BLaER1 treated with 17β-estradiol and CSF1 and Interleukin-3, amounts not matched to agents 10 nM and 100 nM (cell line): ENCODE data around the gene SLC6A3.
A peak's percentile ranks its signal among the peaks of the same experiment; 100 is the strongest.

Experiments used
- H3K27ac ChIP-seq, 11 experiments: shearing (Covaris generic); formaldehyde crosslinking; 2 replicates each; pipeline ENCODE4 v1.8.1; 2022
- H3K27me3 ChIP-seq, 11 experiments: shearing (Covaris generic); formaldehyde crosslinking; 2 replicates each; pipeline ENCODE4 v1.8.1; 2022
- H3K36me3 ChIP-seq, 11 experiments: shearing (Covaris generic); formaldehyde crosslinking; 2 replicates each; pipeline ENCODE4 v1.8.1; 2022
- H3K4me1 ChIP-seq, 10 experiments: shearing (Covaris generic); formaldehyde crosslinking; 2 replicates each; pipeline ENCODE4 v1.8.1; 2022
- H3K4me2 ChIP-seq, 11 experiments: shearing (Covaris generic); formaldehyde crosslinking; 2 replicates each; pipeline ENCODE4 v1.8.1; 2022
- H3K4me3 ChIP-seq, 10 experiments: shearing (Covaris generic); formaldehyde crosslinking; 2 replicates each; pipeline ENCODE4 v1.8.1; 2022
- H3K9ac ChIP-seq, 11 experiments: shearing (Covaris generic); formaldehyde crosslinking; 2 replicates each; pipeline ENCODE4 v1.8.1; 2022
- H3K9me3 ChIP-seq, 11 experiments: shearing (Covaris generic); formaldehyde crosslinking; replicated peaks in 1 of 11; 2 replicates each; pipeline ENCODE4 v1.8.1; 2022
- H4K20me1 ChIP-seq, 11 experiments: shearing (Covaris generic); formaldehyde crosslinking; 2 replicates each; pipeline ENCODE4 v1.8.1; 2022
- Cebpa-rat ChIP-seq, 11 experiments: shearing (Covaris generic); IDR thresholded peaks; 2 replicates each; pipeline ENCODE4 v1.8.1; 2022

Gene SLC6A3

GRCh38 chr5:1420211-1421195, 24.7 kb downstream of the SLC6A3 start:
- Histone ChIP-seq H3K36me3 (no peaks in the 10 kb centered on the region), H3K4me3 (peak overlapping the region in 1 of 10 experiments; percentile 29; a peak in 2 of 20 replicates), H3K27me3 (no peaks in the 10 kb centered on the region), H3K9me3 (peaks cover 0 to 36% (median 20%) of the 10 kb centered on the region in 11 experiments; a peak in 18 of 22 replicates), H3K27ac (no peak overlapping the region), H3K4me2 (peak overlapping the region in 9 of 11 experiments; percentile 15 to 93 (median 77); a peak in 17 of 22 replicates), H3K9ac (peak overlapping the region in 2 of 11 experiments; percentile 14 to 29; a peak in 1 of 22 replicates), H4K20me1 (0 out of 22 replicates have a peak, but pooled peaks cover 0 to 5% (median 0%) of the 10 kb centered on the region in 11 experiments), H3K4me1 (peaks cover 0 to 49% (median 33%) of the 10 kb centered on the region in 10 experiments; a peak in 15 of 20 replicates)
- TF ChIP-seq Cebpa-rat (IDR thresholded peaks at IDR 0.05) = no peak

GRCh38 chr5:1419476-1420210, 25.6 kb downstream of the SLC6A3 start:
- H3K4me2 ChIP-seq = peak overlapping the region in 9 of 11 experiments; percentile 15 to 93 (median 77); a peak in 17 of 22 replicates
- peaks cover 0 to 58% (median 42%) of the 10 kb centered on the region in 10 experiments; a peak in 16 of 20 replicates for H3K4me1 ChIP-seq
- H3K9me3 ChIP-seq = peaks cover 0 to 29% (median 16%) of the 10 kb centered on the region in 11 experiments; a peak in 14 of 22 replicates
- no peaks in the 10 kb centered on the region; a peak in 1 of 22 replicates for H3K27me3 ChIP-seq
- no peak for TF ChIP-seq Cebpa-rat (IDR thresholded peaks at IDR 0.05)
- H4K20me1 ChIP-seq = 0 out of 22 replicates have a peak, but pooled peaks cover 0 to 5% (median 0%) of the 10 kb centered on the region in 11 experiments
- H3K36me3 ChIP-seq = no peaks in the 10 kb centered on the region
- H3K27ac ChIP-seq = no peak overlapping the region
- H3K4me3 ChIP-seq = peak overlapping the region in 1 of 10 experiments; percentile 29; a peak in 2 of 20 replicates
- H3K9ac ChIP-seq = peak overlapping the region in 2 of 11 experiments; percentile 14 to 29; a peak in 1 of 22 replicates

GRCh38 chr5:1418921-1419280, 26.3 kb downstream of the SLC6A3 start:
- Histone ChIP-seq H4K20me1 (peaks cover 0 to 7% (median 0%) of the 10 kb centered on the region in 11 experiments; a peak in 1 of 22 replicates), H3K4me3 (no peak overlapping the region), H3K9ac (no peak overlapping the region), H3K4me2 (peak overlapping the region in 6 of 11 experiments; percentile 76 to 93 (median 84); a peak in 9 of 22 replicates), H3K4me1 (peaks cover 0 to 64% (median 46%) of the 10 kb centered on the region in 10 experiments; a peak in 16 of 20 replicates), H3K27ac (no peak overlapping the region), H3K27me3 (no peaks in the 10 kb centered on the region; a peak in 1 of 22 replicates), H3K36me3 (no peaks in the 10 kb centered on the region), H3K9me3 (peaks cover 0 to 27% (median 16%) of the 10 kb centered on the region in 11 experiments; a peak in 14 of 22 replicates)
- TF ChIP-seq Cebpa-rat (IDR thresholded peaks at IDR 0.05) = no peak

- peaks cover 0 to 69% (median 52%) of the 10 kb centered on the region in 10 experiments; a peak in 16 of 20 replicates for H3K4me1 ChIP-seq
- H3K27me3 ChIP-seq = no peaks in the 10 kb centered on the region; a peak in 1 of 22 replicates
Observed at GRCh38 chr5:1418238-1418920, 26.9 kb downstream of the SLC6A3 start.

GRCh38 chr5:1417586-1418225, 27.5 kb downstream of the SLC6A3 start:
- no peak overlapping the region for H3K4me3 ChIP-seq

More at GRCh38 chr5:1418238-1418920, 26.9 kb downstream of the SLC6A3 start:
- Histone ChIP-seq H3K4me3 (no peak overlapping the region), H3K27ac (no peak overlapping the region), H3K9ac (no peak overlapping the region), H3K36me3 (no peaks in the 10 kb centered on the region), H3K9me3 (peaks cover 0 to 27% (median 16%) of the 10 kb centered on the region in 11 experiments; a peak in 14 of 22 replicates), H3K4me2 (peak overlapping the region in 3 of 11 experiments; percentile 87 to 93 (median 90); a peak in 3 of 22 replicates), H4K20me1 (peaks cover 0 to 12% (median 0%) of the 10 kb centered on the region in 11 experiments; a peak in 1 of 22 replicates)
- no peak for TF ChIP-seq Cebpa-rat (IDR thresholded peaks at IDR 0.05)

GRCh38 chr5:1416856-1417469, 28.3 kb downstream of the SLC6A3 start:
- TF ChIP-seq Cebpa-rat (IDR thresholded peaks at IDR 0.05) = no peak
- H3K27me3 ChIP-seq = no peaks in the 10 kb centered on the region; a peak in 1 of 22 replicates
- H3K4me1 ChIP-seq = peaks cover 8 to 81% (median 64%) of the 10 kb centered on the region in 10 experiments; a peak in 19 of 20 replicates
- no peaks in the 10 kb centered on the region for H3K36me3 ChIP-seq
- H3K9ac ChIP-seq = no peak overlapping the region
- H3K4me3 ChIP-seq = no peak overlapping the region
- H4K20me1 ChIP-seq = peaks cover 0 to 26% (median 0%) of the 10 kb centered on the region in 11 experiments; a peak in 1 of 22 replicates
- peaks cover 0 to 27% (median 16%) of the 10 kb centered on the region in 11 experiments; a peak in 14 of 22 replicates for H3K9me3 ChIP-seq
- no peak overlapping the region for H3K27ac ChIP-seq
- H3K4me2 ChIP-seq = no peak overlapping the region

More at GRCh38 chr5:1417586-1418225, 27.5 kb downstream of the SLC6A3 start:
- Histone ChIP-seq H3K9ac (no peak overlapping the region), H3K36me3 (no peaks in the 10 kb centered on the region), H3K4me2 (peak overlapping the region in 1 of 11 experiments; percentile 12; a peak in 1 of 22 replicates), H3K4me1 (peaks cover under 1 to 76% (median 57%) of the 10 kb centered on the region in 10 experiments; a peak in 18 of 20 replicates), H3K9me3 (peaks cover 0 to 27% (median 16%) of the 10 kb centered on the region in 11 experiments; a peak in 14 of 22 replicates), H4K20me1 (peaks cover 0 to 19% (median 0%) of the 10 kb centered on the region in 11 experiments; a peak in 1 of 22 replicates), H3K27ac (no peak overlapping the region), H3K27me3 (no peaks in the 10 kb centered on the region; a peak in 1 of 22 replicates)
- no peak for TF ChIP-seq Cebpa-rat (IDR thresholded peaks at IDR 0.05)
